HepG2 (cell line): Measurements from ENCODE around the gene CPVL. TPM values are rescaled to one million over a fixed set of nuclear protein-coding genes. Genes with fewer than 3 reads are reported as not detected.
A peak's percentile ranks its signal among the peaks of the same experiment; 100 is the strongest.

Experiments
- ELF3 ChIP-seq: IDR thresholded peaks from 2 replicates; pipeline ENCODE4 v1.6.1; 2016; ENCODE audit warnings: missing genetic modification reagents, missing compliant biosample characterization
- GLI4 ChIP-seq: sonication (generic); formaldehyde crosslinking; IDR thresholded peaks from 2 replicates; pipeline ENCODE4 v1.5.1; 2020; ENCODE audit warnings: missing genetic modification reagents, mild to moderate bottlenecking, moderate library complexity, borderline replicate concordance
- GMEB2 ChIP-seq: IDR thresholded peaks from 2 replicates; pipeline ENCODE4 v1.6.1; 2016; ENCODE audit warnings: missing biosample characterization, missing genetic modification reagents, low read depth
- HDAC1 ChIP-seq: sonication (generic); formaldehyde crosslinking; IDR thresholded peaks from 2 replicates; pipeline ENCODE4 v1.5.1; 2020; ENCODE audit warnings: mild to moderate bottlenecking, missing genetic modification reagents
- HDAC2 ChIP-seq: sonication (generic); formaldehyde crosslinking; IDR thresholded peaks from 2 replicates; pipeline ENCODE4 v1.4.0; 2020; ENCODE audit warnings: missing genetic modification reagents
- KAT2B ChIP-seq: fragments of 150-350 bp; IDR thresholded peaks from 2 replicates; pipeline ENCODE4 v1.6.1; 2014; ENCODE audit warnings: low read depth, low read length, borderline replicate concordance
- MYPOP ChIP-seq: sonication (generic); formaldehyde crosslinking; IDR thresholded peaks from 2 replicates; pipeline ENCODE4 v1.8.1; 2023; ENCODE audit warnings: mild to moderate bottlenecking, moderate library complexity, missing genetic modification reagents
- POLR2AphosphoS2 ChIP-seq: IDR thresholded peaks from 2 replicates; pipeline ENCODE4 v1.6.1; 2011; ENCODE audit warnings: low read depth, low read length, improper control_type of control experiment
- RERE ChIP-seq: IDR thresholded peaks from 2 replicates; pipeline ENCODE4 v1.6.1; 2016; ENCODE audit warnings: low read depth, missing genetic modification reagents, missing compliant biosample characterization
- RFX3 ChIP-seq: IDR thresholded peaks from 2 replicates; pipeline ENCODE4 v1.6.1; 2016; ENCODE audit warnings: missing biosample characterization, missing genetic modification reagents
- SOX13 ChIP-seq, 3 experiments: fragments of 450-650 bp in 1 of 3; sonication (generic) in 1 of 3; formaldehyde crosslinking in 1 of 3; IDR thresholded peaks in 2 of 3; conservative IDR thresholded peaks in 1 of 3; 2 replicates each; pipeline versions ENCODE4 v1.5.0 to v1.6.1; 2016 to 2020; ENCODE audit warnings: antibody characterized with exemption in 1 of 3, mild to moderate bottlenecking in 1 of 3, missing compliant biosample characterization in 1 of 3, missing genetic modification reagents in 1 of 3, moderate library complexity in 1 of 3
- ZFY ChIP-seq: sonication (generic); formaldehyde crosslinking; IDR thresholded peaks from 2 replicates; pipeline ENCODE4 v1.4.0; 2020; ENCODE audit warnings: missing genetic modification reagents
- ZNF12 ChIP-seq: sonication (generic); formaldehyde crosslinking; IDR thresholded peaks from 2 replicates; pipeline ENCODE4 v1.5.0; 2020; ENCODE audit warnings: missing genetic modification reagents
- ZNF230 ChIP-seq: sonication (generic); formaldehyde crosslinking; IDR thresholded peaks from 2 replicates; pipeline ENCODE4 v1.4.0; 2020; ENCODE audit warnings: mild to moderate bottlenecking, missing genetic modification reagents
- ZNF546 ChIP-seq: sonication (generic); formaldehyde crosslinking; conservative IDR thresholded peaks from 2 replicates; pipeline ENCODE4 v1.8.1; 2023; ENCODE audit warnings: mild to moderate bottlenecking, missing genetic modification reagents
- ZNF552 ChIP-seq: sonication (generic); formaldehyde crosslinking; IDR thresholded peaks from 2 replicates; pipeline ENCODE4 v1.9.0; 2022; ENCODE audit warnings: missing genetic modification reagents, mild to moderate bottlenecking, borderline replicate concordance
- ZNF687 ChIP-seq: sonication (generic); formaldehyde crosslinking; IDR thresholded peaks from 2 replicates; pipeline ENCODE4 v1.5.1; 2020; ENCODE audit warnings: mild to moderate bottlenecking, missing genetic modification reagents, moderate library complexity
- polyA plus RNA-seq, 8 experiments: library from polyadenylated mRNA; depleted of rRNA in 3 of 8; stranded (reverse) in 7 of 8; unstranded in 1 of 8; fragments of >200 nt; fragmentation: Illumina TruSeq in 4 of 8; extraction: Trizol in 4 of 8; gene quantifications; 2 replicates each; pipeline versions ENCODE4 v1.2.1 to v1.2.3, GENCODE V29; 2011 to 2016; ENCODE audit warnings: low read depth in 4 of 8, missing spikeins in 1 of 8, mixed read lengths in 1 of 8; ENCODE audit not compliant: insufficient read depth in 1 of 8
- total RNA-seq, 5 experiments: library from RNA; depleted of rRNA; stranded (reverse); fragments of >200 nt; fragmentation: Illumina TruSeq; extraction: Trizol; gene quantifications; 2 replicates each; pipeline ENCODE4 v1.2.3, GENCODE V29; 2016; ENCODE audit warnings: low read depth in 1 of 5

The CPVL gene
- total and polyA plus RNA-seq, 2 of the 13 experiments (the other 11 are each of a cell fraction or from before 2014, with no cell fraction given) = 59.2 to 294 TPM

- TF ChIP-seq MYPOP (CRISPR knock-in tag) (0 out of 2 replicates have a peak, but pooled peaks have one; percentile 59), ELF3 (CRISPR knock-in tag) (peak; percentile 97), GLI4 (no peak), POLR2AphosphoS2 (no peak), RFX3 (CRISPR knock-in tag) (no peak), KAT2B (no peak), ZNF230 (no peak), RERE (CRISPR knock-in tag) (peak; percentile 83), HDAC2 (peak; percentile 99), ZNF546 (no peak), ZNF552 (CRISPR knock-in tag) (no peak), GMEB2 (CRISPR knock-in tag) (no peak), HDAC1 (CRISPR knock-in tag) (peak; percentile 88), ZNF12 (CRISPR knock-in tag) (peak; percentile 82; the same call in 1 of the 2 replicates), SOX13 (IDR thresholded peaks at IDR 0.05) (peak; percentile 91), SOX13 (CRISPR knock-in tag; conservative IDR thresholded peaks at IDR 0.05 in 1 of 2, IDR thresholded peaks at IDR 0.05 in 1 of 2) (peak in 1 of 2 experiments; percentile 97; a peak in 2 of 4 replicates), ZFY (CRISPR knock-in tag) (no peak), ZNF687 (peak; percentile 53)
These were observed 5.4 kb downstream of the CPVL start (continued) for GRCh38 chr7:29140873-29141468.
